ENCODE results near the gene TWNK. TPM values are rescaled to one million over a fixed set of nuclear protein-coding genes. Genes with fewer than 3 reads are reported as not detected.

The TWNK gene
- total and polyA plus RNA-seq, 2 donors (not counting 3 experiments of a cell fraction or from before 2014, with no cell fraction given): 5.6 to 10.9 TPM

DNA sequence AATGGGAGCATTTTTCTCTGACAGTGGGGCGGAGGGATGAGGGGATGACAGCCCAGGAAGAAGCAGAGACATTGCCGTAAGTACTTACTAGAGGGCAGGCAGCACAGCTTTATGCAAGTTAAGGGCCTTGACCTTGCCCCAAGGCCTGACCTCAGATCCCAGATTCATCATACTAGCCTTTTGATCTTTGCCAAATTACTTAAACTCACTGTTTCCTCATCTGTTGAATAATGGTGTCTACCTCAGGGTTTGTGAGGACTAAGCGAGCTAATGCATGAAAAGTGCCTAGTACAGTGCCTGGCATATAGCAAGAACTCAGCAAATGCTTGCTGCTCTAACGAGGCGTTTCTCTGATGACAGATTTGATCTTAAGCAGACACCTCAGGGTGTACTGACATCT is 21.5 kb upstream of the TWNK start:
- CTCF ChIA-PET: interaction anchor here (1.3 to 5.3 kb wide), 4 partner anchors 9 to 49 kb away, joined by 4 to 54 read pairs (median 5); no protein-coding TSS in a partner anchor
- H3K4me2 ChIP-seq (ENCODE audit: insufficient read depth, low read length): no peak overlapping the region
- no peaks in the 10 kb centered on the region for H4K20me1 ChIP-seq (replicated peaks; ENCODE audit: control insufficient read depth, extremely low read depth, insufficient read depth, low read length)
- no peaks in the 10 kb centered on the region for H3K9me1 ChIP-seq (replicated peaks; ENCODE audit: control insufficient read depth, extremely low read depth, insufficient read depth, low read length)
- POLR2A ChIA-PET: no interaction called here
- no TSS peak for BruUV-seq (replicated peaks)
- dilution Hi-C loops (cut with MboI; ENCODE audit: extremely low pct_ligation_motif_present, low sequenced_read_pairs): no loop called here
- DNase-seq (ENCODE audit: low read depth, low spot score) (no peak), FAIRE-seq (no peak)
- no peaks in the 10 kb centered on the region for H3K27me3 ChIP-seq (ENCODE audit: control insufficient read depth in 2 of 2, insufficient read depth in 2 of 2, low read length in 2 of 2)
- no peaks in the 10 kb centered on the region for H3K9me3 ChIP-seq (replicated peaks; ENCODE audit: control insufficient read depth, insufficient read depth, low read length)
- H3K9ac ChIP-seq (replicated peaks; ENCODE audit: extremely low read depth, insufficient read depth, low read length): no peak overlapping the region
- peaks cover 12% of the 10 kb centered on the region for H3K4me1 ChIP-seq (ENCODE audit: control insufficient read depth, extremely low read depth, insufficient read depth, low read length)
- no peak overlapping the region for H3K4me3 ChIP-seq (replicated peaks in 1 of 3; ENCODE audit: insufficient read depth in 1 of 3, low read depth in 1 of 3, low read length in 3 of 3)
- intact Hi-C loops (cut with micrococcal nuclease): no loop called here
- TF ChIP-seq POLR2AphosphoS5 (IDR thresholded peaks at IDR 0.05; ENCODE audit: insufficient read depth, low read depth, low read length): no peak
- TF ChIP-seq JUN (IDR thresholded peaks at IDR 0.05; ENCODE audit: borderline replicate concordance, insufficient read depth, insufficient read length, low read depth): no peak
- TF ChIP-seq, protein P1, sequence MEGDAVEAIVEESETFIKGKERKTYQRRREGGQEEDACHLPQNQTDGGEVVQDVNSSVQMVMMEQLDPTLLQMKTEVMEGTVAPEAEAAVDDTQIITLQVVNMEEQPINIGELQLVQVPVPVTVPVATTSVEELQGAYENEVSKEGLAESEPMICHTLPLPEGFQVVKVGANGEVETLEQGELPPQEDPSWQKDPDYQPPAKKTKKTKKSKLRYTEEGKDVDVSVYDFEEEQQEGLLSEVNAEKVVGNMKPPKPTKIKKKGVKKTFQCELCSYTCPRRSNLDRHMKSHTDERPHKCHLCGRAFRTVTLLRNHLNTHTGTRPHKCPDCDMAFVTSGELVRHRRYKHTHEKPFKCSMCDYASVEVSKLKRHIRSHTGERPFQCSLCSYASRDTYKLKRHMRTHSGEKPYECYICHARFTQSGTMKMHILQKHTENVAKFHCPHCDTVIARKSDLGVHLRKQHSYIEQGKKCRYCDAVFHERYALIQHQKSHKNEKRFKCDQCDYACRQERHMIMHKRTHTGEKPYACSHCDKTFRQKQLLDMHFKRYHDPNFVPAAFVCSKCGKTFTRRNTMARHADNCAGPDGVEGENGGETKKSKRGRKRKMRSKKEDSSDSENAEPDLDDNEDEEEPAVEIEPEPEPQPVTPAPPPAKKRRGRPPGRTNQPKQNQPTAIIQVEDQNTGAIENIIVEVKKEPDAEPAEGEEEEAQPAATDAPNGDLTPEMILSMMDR (IDR thresholded peaks at IDR 0.05; ENCODE audit: extremely low read depth in 1 of 2, insufficient read depth in 1 of 2, low read depth in 1 of 2, low read length in 2 of 2): no peak
- TF ChIP-seq FOS (IDR thresholded peaks at IDR 0.05; ENCODE audit: borderline replicate concordance, insufficient read depth, low read length): no peak
- TF ChIP-seq MYC (IDR thresholded peaks at IDR 0.05; ENCODE audit: low read depth, low read length): no peak
- no peak for TF ChIP-seq GATA2 (IDR thresholded peaks at IDR 0.05; ENCODE audit: insufficient read depth, insufficient read length, low read depth, low read length)
- no peak for TF ChIP-seq POLR2A (IDR thresholded peaks at IDR 0.05; ENCODE audit: low read depth, low read length)
- TF ChIP-seq EZH2 (IDR thresholded peaks at IDR 0.05; ENCODE audit: borderline replicate concordance, low read depth, low read length, severe bottlenecking): no peak
- TF ChIP-seq, protein P2, sequence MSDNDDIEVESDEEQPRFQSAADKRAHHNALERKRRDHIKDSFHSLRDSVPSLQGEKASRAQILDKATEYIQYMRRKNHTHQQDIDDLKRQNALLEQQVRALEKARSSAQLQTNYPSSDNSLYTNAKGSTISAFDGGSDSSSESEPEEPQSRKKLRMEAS (IDR thresholded peaks at IDR 0.05; ENCODE audit: insufficient read depth, insufficient read length): no peak
- H3K36me3 ChIP-seq (ENCODE audit: control insufficient read depth in 2 of 2, extremely low read depth in 1 of 2, insufficient read depth in 2 of 2, low read length in 2 of 2): peaks cover 0 to 4% of the 10 kb centered on the region in 2 experiments
- no peak overlapping the region for H2AFZ ChIP-seq (ENCODE audit: low read depth, low read length)
- no peak overlapping the region for H3K27ac ChIP-seq (ENCODE audit: insufficient read depth, low read depth, low read length)
- no peaks in the 10 kb centered on the region for H3K79me2 ChIP-seq (ENCODE audit: control insufficient read depth, insufficient read depth, low read length)
